Upper lobe of left lung (tissue), 4 donors: Measurements from ENCODE around the gene ALDH7A1.

Experiments
- CTCF ChIP-seq, 6 experiments: fragments of 450-650 bp in 4 of 6; fragments of 200-600 bp in 2 of 6; sonication (generic) in 2 of 6; IDR thresholded peaks; one replicate each; pipeline ENCODE4 v1.5.1; 2016 to 2019; ENCODE audit warnings: antibody characterized with exemption in 6 of 6
- EP300 ChIP-seq, 4 donors: sonication (generic); formaldehyde crosslinking; IDR thresholded peaks; one replicate each; pipeline ENCODE4 v1.5.1; 2017; ENCODE audit warnings: antibody characterized with exemption in 4 of 4, control low read depth in 2 of 4
- POLR2A ChIP-seq, 4 donors: fragments of 450-650 bp; IDR thresholded peaks; one replicate each; pipeline ENCODE4 v1.5.1; 2016 to 2017; ENCODE audit warnings: antibody characterized with exemption in 4 of 4, mild to moderate bottlenecking in 2 of 4

GRCh38 chr5:126481243-126481642 lies 113.8 kb downstream of the ALDH7A1 start:
- TF ChIP-seq POLR2A (IDR thresholded peaks at IDR 0.05) (no peak), CTCF (IDR thresholded peaks at IDR 0.05) (no peak), EP300 (IDR thresholded peaks at IDR 0.05) (no peak)
